Lower leg skin (tissue), 4 donors: Measurements from ENCODE around the gene DISP3. TPM values are rescaled to one million over a fixed set of nuclear protein-coding genes. Genes with fewer than 3 reads are reported as not detected.

ENCODE experiments used
- DNase-seq, 2 donors: peaks; one replicate each; pipeline ENCODE4 v3.0.0-alpha.2; 2019; ENCODE audit warnings: low spot score in 2 of 2
- H3K4me3 ChIP-seq: fragments of 200-600 bp; sonication (generic); 2 replicates; pipeline ENCODE4 v1.5.1; 2017; ENCODE audit warnings: mild to moderate bottlenecking, low read depth; ENCODE audit not compliant: poor library complexity, severe bottlenecking
- POLR2A ChIP-seq, 2 donors: fragments of 450-650 bp; IDR thresholded peaks; one replicate each; pipeline ENCODE4 v1.6.1; 2016 to 2017; ENCODE audit warnings: antibody characterized with exemption in 2 of 2, mild to moderate bottlenecking in 1 of 2, moderate library complexity in 1 of 2
- WGBS, 2 donors: methylation state at CpG; one replicate each; pipeline ENCODE4 v1.1.5; 2018; 5-methylcytosine and 5-hydroxymethylcytosine counted together
- intact Hi-C: fragments of 100-400 bp; cut with DNase I; formaldehyde crosslinking; loops from one replicate; pipeline ENCODE4 v1.15.0; 2023; ENCODE audit warnings: low total_unique reads
- total RNA-seq, 4 donors: library from RNA; depleted of rRNA; stranded (reverse); fragments of >200 nt; gene quantifications; one replicate each; pipeline ENCODE4 v1.1.0, GENCODE V29; 2016
- TF ChIP-seq, protein P1 (sequence below), 3 donors: fragments of 450-650 bp; IDR thresholded peaks; one replicate each; pipeline ENCODE4 v1.5.1; 2016; ENCODE audit warnings: antibody characterized with exemption in 3 of 3, mild to moderate bottlenecking in 3 of 3, moderate library complexity in 2 of 3

The DISP3 gene
- total RNA-seq, 4 donors from 2014 or later, result not detected

DNA sequence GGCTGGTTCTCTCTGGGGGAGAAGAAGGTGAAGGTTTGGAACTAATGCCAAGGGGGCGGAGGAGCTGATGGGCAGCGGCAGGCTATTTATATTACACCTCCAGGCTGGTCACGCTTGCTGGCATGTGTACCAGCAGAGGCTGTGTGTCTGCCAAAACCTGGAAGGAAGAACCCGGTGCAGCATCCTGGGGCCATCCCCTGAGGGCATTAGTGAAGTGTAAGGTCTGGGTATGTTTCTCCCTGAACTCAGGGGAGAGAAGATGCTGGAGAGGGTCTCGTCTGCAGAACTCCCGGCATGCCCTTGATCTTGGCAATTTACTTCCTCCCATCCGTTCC lies 5.3 kb downstream of the DISP3 start:
- no peak for TF ChIP-seq POLR2A (IDR thresholded peaks at IDR 0.05)
- TF ChIP-seq, protein P1, sequence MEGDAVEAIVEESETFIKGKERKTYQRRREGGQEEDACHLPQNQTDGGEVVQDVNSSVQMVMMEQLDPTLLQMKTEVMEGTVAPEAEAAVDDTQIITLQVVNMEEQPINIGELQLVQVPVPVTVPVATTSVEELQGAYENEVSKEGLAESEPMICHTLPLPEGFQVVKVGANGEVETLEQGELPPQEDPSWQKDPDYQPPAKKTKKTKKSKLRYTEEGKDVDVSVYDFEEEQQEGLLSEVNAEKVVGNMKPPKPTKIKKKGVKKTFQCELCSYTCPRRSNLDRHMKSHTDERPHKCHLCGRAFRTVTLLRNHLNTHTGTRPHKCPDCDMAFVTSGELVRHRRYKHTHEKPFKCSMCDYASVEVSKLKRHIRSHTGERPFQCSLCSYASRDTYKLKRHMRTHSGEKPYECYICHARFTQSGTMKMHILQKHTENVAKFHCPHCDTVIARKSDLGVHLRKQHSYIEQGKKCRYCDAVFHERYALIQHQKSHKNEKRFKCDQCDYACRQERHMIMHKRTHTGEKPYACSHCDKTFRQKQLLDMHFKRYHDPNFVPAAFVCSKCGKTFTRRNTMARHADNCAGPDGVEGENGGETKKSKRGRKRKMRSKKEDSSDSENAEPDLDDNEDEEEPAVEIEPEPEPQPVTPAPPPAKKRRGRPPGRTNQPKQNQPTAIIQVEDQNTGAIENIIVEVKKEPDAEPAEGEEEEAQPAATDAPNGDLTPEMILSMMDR (IDR thresholded peaks at IDR 0.05), result no peak
- WGBS, 2 donors, result 37 to 59% methylated on average over 7 of the region's 7 CpGs
- DNase-seq, result no peak
- no peak overlapping the region for H3K4me3 ChIP-seq
- intact Hi-C loops, result no loop called here

DNA sequence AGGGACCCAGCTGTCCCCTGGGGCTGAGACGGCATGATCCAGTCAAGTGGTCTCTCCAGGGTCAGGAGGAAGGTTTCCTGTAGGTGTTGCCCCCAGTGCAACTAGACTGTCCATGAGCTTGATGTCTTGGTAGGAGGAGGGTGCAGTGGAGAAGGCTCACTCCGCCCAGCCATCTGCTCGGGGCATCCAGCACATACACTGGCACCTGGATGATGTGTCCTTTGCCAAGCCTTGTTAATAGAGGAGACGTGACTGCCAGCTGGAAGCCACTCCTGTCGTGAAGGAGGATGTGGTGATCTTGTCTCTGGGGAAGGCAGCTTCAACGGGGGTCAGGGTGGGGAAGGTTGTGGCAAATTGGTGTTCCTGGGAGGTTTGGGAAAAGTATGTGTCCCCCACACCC lies 6.2 kb downstream of the DISP3 start:
- DNase-seq, result no peak

DNA sequence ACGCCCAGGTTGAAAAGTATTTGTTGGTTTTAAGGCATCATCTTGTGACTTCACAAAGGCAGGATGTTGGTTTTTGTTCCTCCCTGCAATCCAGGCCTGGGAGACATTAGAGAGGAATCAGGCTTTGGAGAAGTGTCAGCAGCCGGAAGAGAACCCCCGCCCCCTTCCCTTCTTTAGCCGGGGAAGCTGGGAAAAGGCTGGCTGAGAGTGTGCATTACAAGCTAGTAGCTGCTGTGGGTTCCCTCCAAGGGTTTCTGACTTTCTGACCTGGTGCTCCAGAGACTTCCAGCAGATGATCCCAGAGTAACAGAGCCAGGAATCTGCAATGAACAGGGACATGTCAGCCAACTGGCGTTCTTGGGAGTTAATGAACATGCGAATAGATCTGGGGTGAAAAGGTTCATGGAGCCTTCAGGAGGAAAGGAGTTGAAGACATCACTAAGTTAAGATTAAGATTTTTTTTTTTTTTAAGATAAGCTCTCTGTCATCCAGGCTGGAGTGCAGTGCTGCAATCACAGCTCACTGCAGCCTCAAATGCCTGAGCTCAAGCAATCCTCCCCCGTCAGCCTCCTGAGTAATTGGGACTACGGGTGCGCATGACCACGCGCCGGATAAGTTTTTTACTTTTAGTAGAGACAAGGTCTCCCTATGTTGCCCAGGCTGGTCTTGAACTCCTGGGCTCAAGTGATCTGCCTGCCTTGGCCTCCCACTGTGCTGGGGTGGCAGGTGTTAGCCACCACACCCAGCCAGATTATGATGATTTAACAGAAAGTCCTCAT lies 7.5 kb downstream of the DISP3 start:
- no peak for TF ChIP-seq POLR2A (IDR thresholded peaks at IDR 0.05)
- TF ChIP-seq, protein P1 (IDR thresholded peaks at IDR 0.05), result no peak
- H3K4me3 ChIP-seq, result no peak overlapping the region
- DNase-seq, result no peak
- intact Hi-C loops, result no loop called here
- WGBS, 2 donors, result 63 to 66% methylated on average over 12 of the region's 12 CpGs

More for the DNA sequence above, 6.2 kb downstream of the DISP3 start:
- WGBS, 2 donors, result 34 to 40% methylated on average over 6 of the region's 6 CpGs
- intact Hi-C loops, result no loop called here
- H3K4me3 ChIP-seq, result no peak overlapping the region
- TF ChIP-seq POLR2A (IDR thresholded peaks at IDR 0.05), result no peak
- TF ChIP-seq, protein P1 (IDR thresholded peaks at IDR 0.05), result no peak

DNA sequence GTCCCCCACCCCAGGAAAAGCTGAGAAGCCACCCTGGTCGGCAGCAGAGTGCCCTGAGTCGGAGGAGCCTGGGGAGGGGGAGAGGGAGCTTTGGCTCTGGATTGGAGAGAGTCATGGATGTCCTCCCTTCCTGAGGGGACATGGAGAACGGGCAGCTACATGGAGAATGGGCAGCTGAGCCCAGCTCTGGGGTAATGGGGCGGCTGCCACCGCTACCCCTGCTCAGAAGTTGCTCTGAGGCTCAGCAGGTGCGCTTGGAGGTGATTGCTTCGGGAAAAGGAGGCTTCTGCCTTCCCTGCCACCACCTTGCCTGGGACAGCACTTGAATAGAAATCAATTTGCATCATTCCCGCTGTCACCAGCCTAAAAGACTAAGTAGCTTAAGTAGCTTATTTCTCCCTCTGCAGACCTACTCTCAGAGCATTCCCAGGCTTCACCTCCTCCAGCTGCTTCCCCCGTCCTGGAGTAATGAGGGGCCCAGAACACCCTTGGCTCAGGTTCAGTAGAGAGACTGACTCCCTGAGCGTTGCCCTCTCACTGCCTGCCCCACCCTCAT lies 8.3 kb downstream of the DISP3 start:
- no peak for TF ChIP-seq POLR2A (IDR thresholded peaks at IDR 0.05)
- TF ChIP-seq, protein P1 (IDR thresholded peaks at IDR 0.05), result no peak
- DNase-seq, result no peak
- intact Hi-C loops, result no loop called here
- H3K4me3 ChIP-seq, result no peak overlapping the region
- 48 to 60% methylated on average over 10 of the region's 10 CpGs for WGBS, 2 donors

DNA sequence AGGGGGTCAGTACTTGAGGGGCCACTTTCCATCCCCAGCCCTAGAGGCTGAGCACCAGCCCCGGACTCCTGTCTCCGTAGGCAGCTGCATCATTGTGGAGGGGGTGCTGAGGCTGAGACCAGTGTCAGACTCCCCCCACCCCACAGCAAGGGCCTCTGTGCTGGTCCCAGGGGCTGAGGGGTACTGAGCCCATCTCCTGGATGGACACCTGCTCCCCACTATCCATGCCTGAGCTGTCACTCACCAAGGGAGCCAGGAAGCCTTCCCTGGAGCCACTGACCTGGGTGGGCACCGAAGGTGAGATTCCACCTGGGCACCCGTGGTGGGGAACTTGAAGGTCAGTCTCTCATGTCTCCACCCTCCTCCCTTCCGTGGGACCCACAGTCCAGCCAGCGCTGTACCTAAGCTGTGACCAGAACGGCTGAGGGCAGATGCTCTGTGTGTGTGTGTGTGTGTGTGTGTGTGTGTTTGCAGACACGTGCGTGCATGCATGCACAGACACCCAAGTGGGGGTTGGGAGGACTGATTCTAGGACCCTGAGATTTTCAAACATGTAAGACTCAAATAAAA lies 9.3 kb downstream of the DISP3 start:
- WGBS, 2 donors, result 81 to 84% methylated on average over 8 of the region's 9 CpGs
- TF ChIP-seq, protein P1 (IDR thresholded peaks at IDR 0.05), result no peak
- intact Hi-C loops, result no loop called here
- no peak overlapping the region for H3K4me3 ChIP-seq
- no peak for DNase-seq
